T-cell (primary cell): ENCODE data around the gene SMYD4. TPM values are rescaled to one million over a fixed set of nuclear protein-coding genes. Genes with fewer than 3 reads are reported as not detected.
"Not testable (repeated sequence)": the region's sequence is repeated elsewhere in the genome, so short reads cannot be mapped to it uniquely, and the experiment has no call there.

Experiments
- ATAC-seq, 4 experiments: fragments of 200-7000 bp in 3 of 4; fragments of 150-1000 bp in 1 of 4; cut with Tn5 transposase; replicated peaks in 1 of 4; 1 replicate in 3 of 4; 2 replicates in 1 of 4; pipeline ENCODE4 v1.10.0; 2021; ENCODE audit warnings: moderate library complexity in 3 of 4, mild to moderate bottlenecking in 2 of 4, moderate number of reproducible peaks in 1 of 4
- CTCF ChIA-PET, 2 donors: fragments of 300-600 bp; sonication (Branson Sonifier 250); formaldehyde crosslinking; loops; one replicate each; lab custom pipeline; 2022; ENCODE audit warnings: antibody characterized with exemption in 2 of 2; lab: Charles Lee
- POLR2A ChIA-PET, 2 donors: fragments of 300-600 bp; sonication (Branson Sonifier 250); formaldehyde crosslinking; loops; one replicate each; lab custom pipeline; 2022; ENCODE audit warnings: antibody characterized with exemption in 2 of 2; lab: Charles Lee
- DNase-seq, 35 experiments: peaks; one replicate each; pipeline versions ENCODE4 v3.0.0 to v3.0.0-alpha.2; 2013 to 2023
- H3K27ac ChIP-seq: one replicate; pipeline ENCODE4 v1.5.1; 2013; ENCODE audit warnings: low read length
- H3K27me3 ChIP-seq, 2 experiments: replicated peaks in 1 of 2; 1 replicate in 1 of 2; 2 replicates in 1 of 2; pipeline versions ENCODE4 v1.6.1 to v1.7.0; 2013; ENCODE audit warnings: low read length in 1 of 2, mixed read lengths in 1 of 2; ENCODE audit not compliant: control insufficient read depth in 2 of 2, insufficient read depth in 2 of 2; ENCODE audit errors: extremely low read depth in 1 of 2
- H3K36me3 ChIP-seq, 2 donors: 1 replicate in 1 of 2; 2 replicates in 1 of 2; pipeline versions ENCODE4 v1.6.1 to v1.7.0; 2013; ENCODE audit warnings: low read length in 1 of 2; ENCODE audit not compliant: control insufficient read depth in 2 of 2, insufficient read depth in 1 of 2; ENCODE audit errors: extremely low read depth in 1 of 2
- H3K4me1 ChIP-seq, 2 experiments: 1 replicate in 1 of 2; 2 replicates in 1 of 2; pipeline versions ENCODE4 v1.6.1 to v1.7.0; 2013; ENCODE audit warnings: low read length in 2 of 2, mixed read lengths in 1 of 2; ENCODE audit not compliant: insufficient read depth in 2 of 2, control insufficient read depth in 1 of 2; ENCODE audit errors: extremely low read depth in 1 of 2
- H3K4me3 ChIP-seq, 2 donors: 1 replicate in 1 of 2; 2 replicates in 1 of 2; pipeline versions ENCODE4 v1.5.1 to v1.7.0; 2013; ENCODE audit warnings: mild to moderate bottlenecking in 2 of 2, low read length in 1 of 2, moderate library complexity in 1 of 2; ENCODE audit not compliant: control insufficient read depth in 1 of 2; ENCODE audit errors: extremely low read depth in 1 of 2
- H3K9me3 ChIP-seq: 2 replicates; pipeline ENCODE4 v1.7.0; 2013
- H3K27ac Mint-ChIP-seq, 2 donors: one replicate each; pipeline ENCODE4 v1.8.0; 2020 to 2021; ENCODE audit warnings: mild to moderate bottlenecking in 2 of 2, mixed read lengths in 2 of 2
- H3K27me3 Mint-ChIP-seq, 2 donors: one replicate each; pipeline ENCODE4 v1.8.0; 2021 to 2022; ENCODE audit warnings: mixed read lengths in 2 of 2
- H3K36me3 Mint-ChIP-seq: one replicate; pipeline ENCODE4 v1.8.0; 2021; ENCODE audit warnings: mixed read lengths
- H3K4me1 Mint-ChIP-seq, 3 donors: one replicate each; pipeline ENCODE4 v1.8.0; 2020 to 2022; ENCODE audit warnings: mixed read lengths in 3 of 3, mild to moderate bottlenecking in 1 of 3
- H3K4me3 Mint-ChIP-seq, 3 donors: one replicate each; pipeline ENCODE4 v1.8.0; 2020 to 2022; ENCODE audit warnings: mild to moderate bottlenecking in 3 of 3, mixed read lengths in 3 of 3, moderate library complexity in 3 of 3
- H3K9me3 Mint-ChIP-seq, 3 donors: one replicate each; pipeline ENCODE4 v1.8.0; 2020 to 2022; ENCODE audit warnings: mixed read lengths in 3 of 3
- WGBS: methylation state at CpG from one replicate; pipeline ENCODE4 v1.1.5; 2013; ENCODE audit warnings: missing lambda C conversion rate; ENCODE audit not compliant: insufficient coverage; 5-methylcytosine and 5-hydroxymethylcytosine counted together
- total RNA-seq, 35 experiments: library from RNA in 6 of 35; stranded (reverse) in 6 of 35; fragments of 120-200 nt in 1 of 35; gene quantifications; one replicate each; pipeline versions ENCODE4 v1.2.1 to v1.2.4 and lab custom pipeline; 2013 to 2026

The SMYD4 gene
- total RNA-seq, 5 donors from 2014 or later (not counting 1 experiment from before 2014, with no cell fraction given), result 24.4 to 42.7 (median 38.5) TPM

- ChIA-PET POLR2A (no interaction called here), CTCF (interaction anchor here in 1 of 2 donors (0.7 kb wide), 1 partner anchor 824 kb away, joined by 4 read pairs; no protein-coding TSS in a partner anchor)
- no peaks in the 10 kb centered on the region for H3K27me3 ChIP-seq
- peaks cover 14% of the 10 kb centered on the region for H3K36me3 Mint-ChIP-seq
- DNase-seq (no peak), ATAC-seq (no peak)
- H3K27ac Mint-ChIP-seq, result no peak overlapping the region
- H3K9me3 Mint-ChIP-seq, result no peaks in the 10 kb centered on the region
- H3K27ac ChIP-seq, result no peak overlapping the region
- no peaks in the 10 kb centered on the region for H3K9me3 ChIP-seq
- H3K4me1 ChIP-seq, result no peaks in the 10 kb centered on the region
- H3K4me3 Mint-ChIP-seq, result no peak overlapping the region
- peaks cover 0 to 23% of the 10 kb centered on the region in 2 donors for H3K36me3 ChIP-seq
- peaks cover 0 to 3% (median under 1%) of the 10 kb centered on the region in 3 donors for H3K4me1 Mint-ChIP-seq
- no peak overlapping the region for H3K4me3 ChIP-seq
- 97% methylated on average over 12 of the region's 16 CpGs for WGBS
- H3K27me3 Mint-ChIP-seq, result no peaks in the 10 kb centered on the region
These were observed 31.8 kb upstream of the SMYD4 start for GRCh38 chr17:1861391-1862010.

- peaks cover 0 to 3% (median 0%) of the 10 kb centered on the region in 3 donors for H3K4me1 Mint-ChIP-seq
- no peak for ATAC-seq
- H3K9me3 ChIP-seq, result no peaks in the 10 kb centered on the region
- no peaks in the 10 kb centered on the region for H3K27me3 Mint-ChIP-seq
- no peaks in the 10 kb centered on the region for H3K4me1 ChIP-seq
- no peak for DNase-seq
- H3K27ac Mint-ChIP-seq, result no peak overlapping the region
- peaks cover 14% of the 10 kb centered on the region for H3K36me3 Mint-ChIP-seq
- WGBS, result 95% methylated on average over 10 of the region's 11 CpGs
- no peaks in the 10 kb centered on the region for H3K27me3 ChIP-seq
- no peaks in the 10 kb centered on the region for H3K9me3 Mint-ChIP-seq
- no peak overlapping the region for H3K27ac ChIP-seq
- ChIA-PET POLR2A (no interaction called here), CTCF (interaction anchor here in 1 of 2 donors (0.7 kb wide), 1 partner anchor 824 kb away, joined by 4 read pairs; no protein-coding TSS in a partner anchor)
- H3K36me3 ChIP-seq, result peaks cover 0 to 23% of the 10 kb centered on the region in 2 donors
- H3K4me3 Mint-ChIP-seq, result no peak overlapping the region
- H3K4me3 ChIP-seq, result no peak overlapping the region
These were observed 31.3 kb upstream of the SMYD4 start for GRCh38 chr17:1860978-1861377.

- H3K4me1 ChIP-seq, H3K27ac ChIP-seq, H3K9me3 ChIP-seq, H3K4me3 ChIP-seq, H3K27me3 Mint-ChIP-seq, H3K27ac Mint-ChIP-seq, POLR2A ChIA-PET, H3K4me1 Mint-ChIP-seq, ATAC-seq, DNase-seq, H3K4me3 Mint-ChIP-seq, H3K27me3 ChIP-seq, H3K9me3 Mint-ChIP-seq: not testable (repeated sequence)
- peaks cover 0 to 56% of the 10 kb centered on the region in 2 donors for H3K36me3 ChIP-seq
- CTCF ChIA-PET, result interaction anchor here in 1 of 2 donors (0.7 kb wide), 1 partner anchor 13 kb away, joined by 5 read pairs; no protein-coding TSS in a partner anchor
- WGBS, result no CpG with 5 or more reads among the region's 8 CpGs
- H3K36me3 Mint-ChIP-seq, result peaks cover 46% of the 10 kb centered on the region
These were observed 26.8 kb upstream of the SMYD4 start for GRCh38 chr17:1856462-1856861.

- ChIA-PET POLR2A (no interaction called here), CTCF (interaction anchor here in 1 of 2 donors (0.6 kb wide), 1 partner anchor 15 kb away, joined by 3 read pairs; no protein-coding TSS in a partner anchor)
- Histone ChIP-seq H3K27ac (no peak overlapping the region), H3K27me3 (no peaks in the 10 kb centered on the region), H3K4me3 (no peak overlapping the region), H3K4me1 (no peaks in the 10 kb centered on the region), H3K9me3 (no peaks in the 10 kb centered on the region), H3K36me3 (peaks cover 2 to 52% of the 10 kb centered on the region in 2 donors)
- Mint-ChIP-seq H3K27me3 (no peaks in the 10 kb centered on the region), H3K27ac (no peak overlapping the region), H3K4me3 (no peak overlapping the region), H3K4me1 (peaks cover 0 to 5% (median 3%) of the 10 kb centered on the region in 3 donors), H3K9me3 (no peaks in the 10 kb centered on the region), H3K36me3 (peaks cover 39% of the 10 kb centered on the region)
- DNase-seq (no peak), ATAC-seq (no peak)
- 100% methylated on average over 1 of the region's 3 CpGs for WGBS
These were observed 24.0 kb upstream of the SMYD4 start for GRCh38 chr17:1853698-1854097.

- Mint-ChIP-seq H3K27ac (peak overlapping the region; percentile 50 to 65), H3K4me1 (peaks cover 0 to 5% (median 3%) of the 10 kb centered on the region in 3 donors), H3K27me3 (no peaks in the 10 kb centered on the region), H3K4me3 (no peak overlapping the region), H3K9me3 (no peaks in the 10 kb centered on the region), H3K36me3 (peaks cover 47% of the 10 kb centered on the region)
- Histone ChIP-seq H3K4me1 (no peaks in the 10 kb centered on the region), H3K9me3 (no peaks in the 10 kb centered on the region), H3K27ac (no peak overlapping the region), H3K4me3 (no peak overlapping the region), H3K36me3 (peaks cover 2 to 59% of the 10 kb centered on the region in 2 donors), H3K27me3 (no peaks in the 10 kb centered on the region)
- POLR2A ChIA-PET, result no interaction called here
- CTCF ChIA-PET, result no interaction called here
- 90% methylated on average over 3 of the region's 6 CpGs for WGBS
- DNase-seq, result no peak
- ATAC-seq, result no peak
These were observed 22.6 kb upstream of the SMYD4 start for GRCh38 chr17:1852327-1852726.

GRCh38 chr17:1847191-1847590 lies 17.5 kb upstream of the SMYD4 start:
- peaks cover 51% of the 10 kb centered on the region for H3K36me3 Mint-ChIP-seq

More at GRCh38 chr17:1847191-1847590, 17.5 kb upstream of the SMYD4 start:
- H3K4me3 ChIP-seq, result no peak overlapping the region
- Mint-ChIP-seq H3K27me3 (no peaks in the 10 kb centered on the region), H3K27ac (no peak overlapping the region), H3K9me3 (no peaks in the 10 kb centered on the region), H3K4me1 (peaks cover 0 to 4% (median 3%) of the 10 kb centered on the region in 3 donors), H3K4me3 (no peak overlapping the region)
- H3K9me3 ChIP-seq, result no peaks in the 10 kb centered on the region
- CTCF ChIA-PET, result no interaction called here
- H3K27me3 ChIP-seq, result no peaks in the 10 kb centered on the region
- 100% methylated on average over 1 of the region's 3 CpGs for WGBS
- DNase-seq, result no peak
- peaks cover 13 to 70% of the 10 kb centered on the region in 2 donors for H3K36me3 ChIP-seq
- no peaks in the 10 kb centered on the region for H3K4me1 ChIP-seq
- no peak overlapping the region for H3K27ac ChIP-seq
- POLR2A ChIA-PET, result no interaction called here
- ATAC-seq, result no peak
